Ascending aorta (tissue), 2 donors: ENCODE results near the gene PTGES3. TPM values are rescaled to one million over a fixed set of nuclear protein-coding genes. Genes with fewer than 3 reads are reported as not detected.

ENCODE experiments used
- DNase-seq, 2 donors: peaks; one replicate each; pipeline ENCODE4 v3.0.0-alpha.2; 2019; ENCODE audit warnings: low spot score in 2 of 2
- H3K27ac ChIP-seq, 2 donors: fragments of 200-600 bp; sonication (generic); one replicate each; pipeline ENCODE4 v1.5.1; 2016 to 2017; ENCODE audit warnings: mild to moderate bottlenecking in 1 of 2
- H3K27me3 ChIP-seq: fragments of 200-600 bp; sonication (generic); one replicate; pipeline ENCODE4 v1.5.1; 2017
- H3K36me3 ChIP-seq, 2 donors: fragments of 200-600 bp; sonication (generic); one replicate each; pipeline ENCODE4 v1.5.1; 2016
- H3K4me1 ChIP-seq, 2 donors: fragments of 200-600 bp; sonication (generic); one replicate each; pipeline ENCODE4 v1.5.1; 2016 to 2017; ENCODE audit warnings: mild to moderate bottlenecking in 1 of 2
- H3K4me3 ChIP-seq, 2 donors: fragments of 200-600 bp; sonication (generic); one replicate each; pipeline ENCODE4 v1.5.1; 2016 to 2017; ENCODE audit warnings: mild to moderate bottlenecking in 1 of 2
- H3K9me3 ChIP-seq, 2 donors: fragments of 200-600 bp; sonication (generic); one replicate each; pipeline ENCODE4 v1.5.1; 2016
- intact Hi-C: fragments of 100-400 bp; cut with DNase I; formaldehyde crosslinking; loops from one replicate; pipeline ENCODE4 v1.15.1; 2023
- total RNA-seq: library from RNA; depleted of rRNA; stranded (reverse); fragments of >200 nt; gene quantifications from one replicate; pipeline ENCODE4 v1.1.0, GENCODE V29; 2016
- TF ChIP-seq, protein P1 (sequence below), 3 experiments: fragments of 200-600 bp in 2 of 3; fragments of 450-650 bp in 1 of 3; sonication (generic) in 2 of 3; IDR thresholded peaks; one replicate each; pipeline ENCODE4 v1.5.1; 2016 to 2019; ENCODE audit warnings: antibody characterized with exemption in 3 of 3, mild to moderate bottlenecking in 1 of 3, moderate library complexity in 1 of 3

PTGES3 gene
- total RNA-seq, 1 donor from 2014 or later, result 62.2 TPM

DNA sequence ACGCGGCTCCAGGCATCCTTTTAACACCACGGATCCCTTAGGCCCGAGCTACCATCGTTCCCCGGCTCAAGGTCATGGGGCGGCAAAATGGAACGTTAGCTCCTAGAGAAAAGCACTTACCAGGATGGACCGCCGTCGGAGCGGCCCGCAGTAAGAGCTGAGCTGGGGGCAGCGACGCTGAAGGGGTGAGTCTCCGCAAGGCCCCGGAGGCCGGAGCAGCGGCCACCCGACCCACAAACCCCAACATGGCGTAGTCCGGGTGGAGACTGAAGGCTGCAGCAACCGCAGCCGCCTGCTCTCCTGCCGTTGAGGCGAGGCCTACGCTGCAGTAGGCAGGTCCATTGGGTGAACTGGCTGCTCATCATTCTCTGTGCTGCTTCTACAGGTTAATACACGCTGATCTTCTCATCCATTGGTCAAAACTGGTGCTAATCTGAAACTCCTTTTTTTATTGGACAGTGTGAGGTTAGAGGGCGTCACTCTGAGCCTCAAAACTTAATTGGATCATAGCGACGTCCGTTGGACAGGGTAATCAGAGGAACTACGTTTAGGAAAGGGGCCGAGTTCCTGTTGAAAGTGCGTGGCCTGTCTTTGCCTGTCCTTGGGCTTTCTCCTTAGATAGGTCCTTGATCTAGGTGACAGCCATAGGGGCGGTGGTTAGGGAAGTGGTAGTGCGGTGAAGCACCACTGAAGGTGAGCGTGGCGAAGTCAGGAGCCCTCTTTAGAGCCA is 42.2 kb downstream of the PTGES3 start, which contains the start of gene ATP5F1B:
Gene ATP5F1B (minus strand): TSS at position 268 of the 730 bp plus-strand sequence. CDS start 21 bp downstream, at position 247.
- H3K9me3 ChIP-seq, result no peaks in the 10 kb centered on the region
- no peaks in the 10 kb centered on the region for H3K27me3 ChIP-seq
- peak within 1 kb of the TSS; percentile 94 for H3K4me3 ChIP-seq
- peak; percentile 97 to 98 for DNase-seq
- peaks cover 10 to 12% of the 10 kb centered on the region in 2 donors for H3K4me1 ChIP-seq
- intact Hi-C loops, result loop anchor here (1.0 to 5.0 kb wide), 4 partner anchors 42 to 529 kb away; partner anchors contain the start of genes APOF, NACA, PTGES3 and RPL41
- TF ChIP-seq, protein P1, sequence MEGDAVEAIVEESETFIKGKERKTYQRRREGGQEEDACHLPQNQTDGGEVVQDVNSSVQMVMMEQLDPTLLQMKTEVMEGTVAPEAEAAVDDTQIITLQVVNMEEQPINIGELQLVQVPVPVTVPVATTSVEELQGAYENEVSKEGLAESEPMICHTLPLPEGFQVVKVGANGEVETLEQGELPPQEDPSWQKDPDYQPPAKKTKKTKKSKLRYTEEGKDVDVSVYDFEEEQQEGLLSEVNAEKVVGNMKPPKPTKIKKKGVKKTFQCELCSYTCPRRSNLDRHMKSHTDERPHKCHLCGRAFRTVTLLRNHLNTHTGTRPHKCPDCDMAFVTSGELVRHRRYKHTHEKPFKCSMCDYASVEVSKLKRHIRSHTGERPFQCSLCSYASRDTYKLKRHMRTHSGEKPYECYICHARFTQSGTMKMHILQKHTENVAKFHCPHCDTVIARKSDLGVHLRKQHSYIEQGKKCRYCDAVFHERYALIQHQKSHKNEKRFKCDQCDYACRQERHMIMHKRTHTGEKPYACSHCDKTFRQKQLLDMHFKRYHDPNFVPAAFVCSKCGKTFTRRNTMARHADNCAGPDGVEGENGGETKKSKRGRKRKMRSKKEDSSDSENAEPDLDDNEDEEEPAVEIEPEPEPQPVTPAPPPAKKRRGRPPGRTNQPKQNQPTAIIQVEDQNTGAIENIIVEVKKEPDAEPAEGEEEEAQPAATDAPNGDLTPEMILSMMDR (IDR thresholded peaks at IDR 0.05), result no peak
- H3K27ac ChIP-seq, result peak within 1 kb of the TSS; percentile 88 to 91
- peaks cover 26 to 32% of the 10 kb centered on the region in 2 donors for H3K36me3 ChIP-seq

DNA sequence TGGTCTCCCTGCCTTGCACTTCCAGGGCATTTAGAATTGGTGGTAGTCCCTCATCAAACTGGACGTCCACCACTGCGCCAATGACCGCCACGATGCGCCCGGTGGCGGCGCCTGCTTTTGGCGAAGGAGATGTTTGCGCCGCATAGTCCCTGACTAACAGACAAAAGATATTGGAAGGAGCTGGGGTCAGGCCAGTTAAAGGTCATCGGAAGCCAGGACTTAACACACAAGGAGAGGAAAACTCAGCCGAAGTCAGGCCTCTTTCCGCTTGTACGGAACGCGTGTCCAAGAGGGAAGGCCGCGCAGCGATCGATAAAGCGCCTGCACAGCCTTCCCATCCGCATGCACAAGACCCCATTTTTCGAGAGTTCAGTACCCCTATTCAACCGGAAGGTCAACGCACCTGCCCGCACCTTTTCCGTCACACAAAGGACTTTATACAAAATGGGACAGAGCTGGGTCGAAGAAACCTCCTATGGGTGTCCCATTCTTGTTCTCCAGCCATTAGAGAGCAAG is 42.8 kb downstream of the PTGES3 start:
- intact Hi-C loops, result loop anchor here (5.0 kb wide), 2 partner anchors 283 to 528 kb away; partner anchors contain the start of genes APOF, RPL41, STAT2 and ZC3H10
- Histone ChIP-seq H3K27me3 (no peaks in the 10 kb centered on the region), H3K4me3 (peak overlapping the region; percentile 94), H3K4me1 (peaks cover 10 to 12% of the 10 kb centered on the region in 2 donors), H3K27ac (peak overlapping the region; percentile 76 to 91), H3K9me3 (no peaks in the 10 kb centered on the region), H3K36me3 (peaks cover 32 to 38% of the 10 kb centered on the region in 2 donors)
- TF ChIP-seq, protein P1 (IDR thresholded peaks at IDR 0.05), result no peak
- DNase-seq, result peak in 1 of 2 donors; percentile 62

DNA sequence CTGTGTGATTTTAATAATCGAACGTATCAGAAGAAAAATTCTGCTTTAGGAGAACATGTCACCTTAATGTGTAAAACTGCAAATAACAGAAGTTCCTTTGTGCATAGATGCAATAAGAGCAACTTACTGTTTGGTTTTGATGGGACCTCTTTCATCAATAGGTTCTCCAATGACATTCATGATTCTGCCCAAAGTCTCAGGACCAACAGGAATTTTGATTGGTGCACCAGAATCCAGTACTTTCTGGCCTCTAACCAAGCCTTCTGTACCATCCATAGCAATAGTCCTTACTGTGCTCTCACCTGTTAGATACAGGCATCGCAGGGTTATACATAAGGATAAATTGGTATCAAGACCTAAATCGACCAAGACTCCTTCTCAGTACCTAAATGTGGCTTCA is 43.4 kb downstream of the PTGES3 start:
- Histone ChIP-seq H3K4me1 (peaks cover 10 to 12% of the 10 kb centered on the region in 2 donors), H3K27me3 (no peaks in the 10 kb centered on the region), H3K27ac (peak overlapping the region; percentile 76 to 91), H3K36me3 (peaks cover 38 to 45% of the 10 kb centered on the region in 2 donors), H3K9me3 (no peaks in the 10 kb centered on the region), H3K4me3 (peak overlapping the region; percentile 94)
- TF ChIP-seq, protein P1 (IDR thresholded peaks at IDR 0.05), result no peak
- intact Hi-C loops, result loop anchor here (5.0 kb wide), 2 partner anchors 282 to 527 kb away; partner anchors contain the start of genes APOF, RPL41, STAT2 and ZC3H10
- peak in 1 of 2 donors; percentile 4 for DNase-seq

DNA sequence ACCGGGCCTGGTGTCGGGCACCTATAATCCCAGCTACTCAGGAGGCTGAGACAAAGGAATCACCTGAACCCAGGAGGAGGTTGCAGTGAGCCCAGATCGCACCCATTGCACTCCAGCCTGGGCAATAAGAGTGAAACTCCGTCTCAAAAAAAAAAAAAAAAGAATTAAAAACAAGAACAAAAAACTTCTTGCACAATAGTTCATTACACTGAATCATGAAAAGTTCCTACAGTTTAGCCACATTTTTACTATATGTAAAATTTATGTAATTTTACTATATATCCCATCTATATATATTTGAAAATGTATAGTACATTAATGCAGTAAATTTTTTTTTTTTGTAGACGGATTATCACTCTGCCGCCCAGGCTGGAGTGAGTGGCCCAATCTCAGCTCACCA is 46.9 kb downstream of the PTGES3 start:
- TF ChIP-seq, protein P1 (IDR thresholded peaks at IDR 0.05), result no peak
- DNase-seq, result peak in 1 of 2 donors; percentile 3
- peaks cover 57 to 67% of the 10 kb centered on the region in 2 donors for H3K36me3 ChIP-seq
- intact Hi-C loops, result no loop called here
- no peak overlapping the region for H3K4me3 ChIP-seq
- no peaks in the 10 kb centered on the region for H3K9me3 ChIP-seq
- no peak overlapping the region for H3K27ac ChIP-seq
- peaks cover 10 to 14% of the 10 kb centered on the region in 2 donors for H3K4me1 ChIP-seq
- H3K27me3 ChIP-seq, result no peaks in the 10 kb centered on the region

DNA sequence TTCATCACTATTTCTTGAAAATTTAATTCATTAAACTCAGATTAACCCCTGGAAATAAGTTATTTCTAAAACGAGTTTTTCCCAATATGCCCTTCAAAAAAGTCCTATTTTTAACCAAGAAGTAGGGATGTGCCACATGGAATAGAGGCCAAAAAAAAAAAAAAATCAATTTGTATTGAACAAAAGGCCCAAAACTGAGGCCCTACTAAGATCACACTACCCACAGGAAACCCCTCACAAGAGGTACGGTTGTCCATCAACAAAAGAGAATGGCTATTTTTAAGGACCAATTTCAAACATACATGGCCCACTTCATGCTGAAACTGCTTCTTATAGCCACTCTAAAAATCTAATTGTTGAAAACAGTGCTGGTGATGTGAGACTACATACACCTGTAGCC is 50.5 kb downstream of the PTGES3 start:
- Histone ChIP-seq H3K27me3 (no peaks in the 10 kb centered on the region), H3K27ac (peak overlapping the region; percentile 56 to 95), H3K4me1 (peaks cover 10 to 23% of the 10 kb centered on the region in 2 donors), H3K36me3 (peaks cover 45 to 52% of the 10 kb centered on the region in 2 donors), H3K4me3 (peak overlapping the region in 1 of 2 donors; percentile 32), H3K9me3 (no peaks in the 10 kb centered on the region)
- TF ChIP-seq, protein P1 (IDR thresholded peaks at IDR 0.05), result no peak
- intact Hi-C loops, result loop anchor here (2.0 to 5.0 kb wide), 4 partner anchors 51 to 450 kb away; partner anchors contain the start of genes NAB2, NACA, PTGES3 and RBMS2
- DNase-seq, result no peak
